Measurements from ENCODE around the gene EPB41L3.

DNA sequence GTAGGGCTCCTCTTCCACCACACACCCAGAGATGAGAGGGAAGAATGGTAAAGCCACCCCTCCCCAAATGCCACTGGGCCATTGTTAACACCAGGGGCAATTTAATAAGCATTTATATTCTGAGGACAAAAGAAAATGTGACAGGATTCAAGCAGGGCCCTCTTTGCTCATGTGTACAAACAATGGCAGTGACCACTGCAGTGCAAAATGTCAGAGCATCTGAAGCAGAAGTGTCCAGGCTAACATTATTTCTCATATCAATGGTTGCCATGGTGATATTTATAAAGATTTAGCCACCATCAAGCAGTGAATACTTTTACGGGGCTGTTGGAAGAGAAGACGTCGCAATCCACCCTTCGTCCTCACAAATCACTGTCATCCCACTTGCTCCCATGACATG lies 10.8 kb upstream of the EPB41L3 start:
- TF ChIP-seq, protein P1, sequence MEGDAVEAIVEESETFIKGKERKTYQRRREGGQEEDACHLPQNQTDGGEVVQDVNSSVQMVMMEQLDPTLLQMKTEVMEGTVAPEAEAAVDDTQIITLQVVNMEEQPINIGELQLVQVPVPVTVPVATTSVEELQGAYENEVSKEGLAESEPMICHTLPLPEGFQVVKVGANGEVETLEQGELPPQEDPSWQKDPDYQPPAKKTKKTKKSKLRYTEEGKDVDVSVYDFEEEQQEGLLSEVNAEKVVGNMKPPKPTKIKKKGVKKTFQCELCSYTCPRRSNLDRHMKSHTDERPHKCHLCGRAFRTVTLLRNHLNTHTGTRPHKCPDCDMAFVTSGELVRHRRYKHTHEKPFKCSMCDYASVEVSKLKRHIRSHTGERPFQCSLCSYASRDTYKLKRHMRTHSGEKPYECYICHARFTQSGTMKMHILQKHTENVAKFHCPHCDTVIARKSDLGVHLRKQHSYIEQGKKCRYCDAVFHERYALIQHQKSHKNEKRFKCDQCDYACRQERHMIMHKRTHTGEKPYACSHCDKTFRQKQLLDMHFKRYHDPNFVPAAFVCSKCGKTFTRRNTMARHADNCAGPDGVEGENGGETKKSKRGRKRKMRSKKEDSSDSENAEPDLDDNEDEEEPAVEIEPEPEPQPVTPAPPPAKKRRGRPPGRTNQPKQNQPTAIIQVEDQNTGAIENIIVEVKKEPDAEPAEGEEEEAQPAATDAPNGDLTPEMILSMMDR (IDR thresholded peaks at IDR 0.05) = no peak
- TF ChIP-seq POLR2A (IDR thresholded peaks at IDR 0.05) = no peak

Data from esophagus squamous epithelium (tissue), 4 donors.